ENCODE results near the gene ZNF69.
"Not testable (repeated sequence)": the region's sequence is repeated elsewhere in the genome, so short reads cannot be mapped to it uniquely, and the experiment has no call there.

ZNF69 gene

DNA sequence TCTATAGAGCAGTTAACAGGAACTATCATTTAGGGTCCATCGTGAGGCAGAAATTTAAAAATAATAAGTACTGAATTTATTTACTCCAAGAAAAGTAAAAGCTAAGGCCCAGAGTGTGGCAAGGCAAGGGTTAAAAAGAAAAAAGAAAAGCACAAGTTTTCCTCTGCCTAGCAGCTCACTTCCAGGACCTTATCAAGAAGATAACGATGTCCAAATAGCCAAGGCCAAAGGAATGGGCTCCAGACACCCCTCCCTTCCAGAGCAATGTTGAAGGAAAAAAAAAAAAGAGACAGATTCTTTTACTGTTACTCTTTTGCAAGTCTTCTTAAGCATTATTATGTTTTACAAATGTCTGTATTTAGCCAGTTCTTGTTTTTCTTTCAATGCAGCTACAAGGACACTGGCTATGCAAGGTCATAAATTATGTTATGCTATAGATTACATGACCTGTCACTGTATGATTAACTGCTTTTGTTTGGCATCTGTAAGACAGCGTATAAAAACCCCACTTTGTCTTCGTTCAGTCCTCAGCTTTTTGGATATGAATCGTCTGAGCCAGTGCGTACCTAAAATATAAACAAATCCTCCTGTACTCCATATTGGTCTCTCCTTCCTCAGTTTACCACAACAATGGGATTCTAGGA, 34.4 kb downstream of the ZNF69 start:
- Mint-ChIP-seq H3K27ac (peak overlapping the region in 2 of 3 experiments; percentile 27 to 66), H3K9me3 (peaks cover 29% of the 10 kb centered on the region), H3K4me1 (peaks cover 23% of the 10 kb centered on the region), H3K27me3 (ENCODE audit: low read depth) (no peaks in the 10 kb centered on the region), H3K36me3 (ENCODE audit: low read depth) (peaks cover 34% of the 10 kb centered on the region), H3K4me3 (no peak overlapping the region)
- TF ChIP-seq, protein P1, sequence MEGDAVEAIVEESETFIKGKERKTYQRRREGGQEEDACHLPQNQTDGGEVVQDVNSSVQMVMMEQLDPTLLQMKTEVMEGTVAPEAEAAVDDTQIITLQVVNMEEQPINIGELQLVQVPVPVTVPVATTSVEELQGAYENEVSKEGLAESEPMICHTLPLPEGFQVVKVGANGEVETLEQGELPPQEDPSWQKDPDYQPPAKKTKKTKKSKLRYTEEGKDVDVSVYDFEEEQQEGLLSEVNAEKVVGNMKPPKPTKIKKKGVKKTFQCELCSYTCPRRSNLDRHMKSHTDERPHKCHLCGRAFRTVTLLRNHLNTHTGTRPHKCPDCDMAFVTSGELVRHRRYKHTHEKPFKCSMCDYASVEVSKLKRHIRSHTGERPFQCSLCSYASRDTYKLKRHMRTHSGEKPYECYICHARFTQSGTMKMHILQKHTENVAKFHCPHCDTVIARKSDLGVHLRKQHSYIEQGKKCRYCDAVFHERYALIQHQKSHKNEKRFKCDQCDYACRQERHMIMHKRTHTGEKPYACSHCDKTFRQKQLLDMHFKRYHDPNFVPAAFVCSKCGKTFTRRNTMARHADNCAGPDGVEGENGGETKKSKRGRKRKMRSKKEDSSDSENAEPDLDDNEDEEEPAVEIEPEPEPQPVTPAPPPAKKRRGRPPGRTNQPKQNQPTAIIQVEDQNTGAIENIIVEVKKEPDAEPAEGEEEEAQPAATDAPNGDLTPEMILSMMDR (IDR thresholded peaks at IDR 0.05; ENCODE audit: unreplicated experiment in 3 of 3) = no peak

DNA sequence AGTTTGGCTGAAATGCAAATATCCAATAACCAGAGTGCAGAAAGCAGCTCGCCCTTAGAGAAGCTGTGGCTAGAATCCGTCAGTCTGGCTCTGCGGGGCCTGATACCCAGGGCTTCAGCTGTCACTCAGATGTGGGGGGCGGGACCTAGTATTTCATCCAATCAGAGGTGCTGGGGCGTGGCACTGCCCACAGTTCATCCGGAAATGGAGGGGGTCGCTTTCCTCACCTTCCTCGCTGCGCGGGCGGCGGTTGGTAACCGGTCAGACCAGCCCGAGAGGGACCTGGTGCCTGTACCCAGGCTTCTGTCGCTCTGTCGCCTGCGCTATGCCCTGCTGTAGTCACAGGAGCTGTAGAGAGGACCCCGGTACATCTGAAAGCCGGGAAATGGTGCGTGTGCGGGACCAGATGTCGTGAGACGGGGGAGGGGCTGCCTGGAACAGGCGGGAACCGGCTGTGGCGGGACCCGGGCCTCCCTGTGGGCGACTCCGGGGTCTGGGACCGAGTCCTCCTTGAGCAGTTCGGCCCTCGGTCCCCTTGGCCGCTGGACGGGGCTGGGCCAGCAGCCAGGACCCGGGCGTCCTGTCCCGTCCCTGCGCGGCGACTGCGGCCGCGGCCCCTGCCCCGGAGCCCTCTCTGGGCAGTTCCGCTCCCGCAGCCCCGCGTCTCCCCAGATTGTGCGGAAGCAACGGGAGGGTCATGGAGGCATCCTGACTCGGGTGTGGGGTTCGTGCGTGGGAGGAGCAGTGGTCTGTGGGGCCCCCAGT, 37.5 kb downstream of the ZNF69 start, which contains the start of gene ZNF700:
TSS of gene ZNF700 (plus strand) at position 222 of the 765 bp plus-strand sequence. CDS start at position 326, 104 bp downstream.
- Mint-ChIP-seq H3K4me3 (peak within 1 kb of the TSS; percentile 99), H3K4me1 (peaks cover 23% of the 10 kb centered on the region), H3K36me3 (ENCODE audit: low read depth) (peaks cover 48% of the 10 kb centered on the region), H3K27me3 (ENCODE audit: low read depth) (no peaks in the 10 kb centered on the region), H3K9me3 (peaks cover 38% of the 10 kb centered on the region), H3K27ac (peak within 1 kb of the TSS; percentile 91 to 99 (median 95))
- TF ChIP-seq, protein P1 (IDR thresholded peaks at IDR 0.05; ENCODE audit: unreplicated experiment in 3 of 3) = no peak

DNA sequence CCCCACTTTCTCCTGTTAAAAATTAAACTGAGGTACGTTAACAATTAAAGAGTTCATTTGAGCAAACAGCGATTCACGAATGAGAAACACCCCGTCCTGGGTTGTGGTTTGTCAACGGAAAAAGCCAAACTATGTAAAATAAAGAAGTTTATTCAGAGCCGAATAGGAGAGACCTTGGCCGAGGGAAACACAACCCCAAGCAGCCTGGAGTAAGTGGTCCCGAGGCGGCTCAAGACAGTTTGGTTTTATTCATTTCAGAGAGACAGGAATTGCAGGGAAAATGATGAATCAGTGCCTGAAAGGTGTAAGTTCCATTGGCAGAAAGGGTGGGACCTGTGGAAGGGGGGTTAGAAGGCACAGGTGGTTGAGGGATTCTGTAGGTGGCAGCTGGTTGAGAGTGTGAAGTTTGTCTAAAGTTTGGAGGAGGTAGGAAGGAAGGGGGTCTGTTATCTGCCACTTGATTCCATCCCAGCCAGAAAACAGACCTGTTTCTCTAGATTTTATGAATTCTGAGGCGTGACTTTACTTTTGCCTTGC, 38.1 kb downstream of the ZNF69 start:
- H3K36me3 Mint-ChIP-seq (ENCODE audit: low read depth) = peaks cover 54% of the 10 kb centered on the region
- peaks cover 23% of the 10 kb centered on the region for H3K4me1 Mint-ChIP-seq
- H3K27ac Mint-ChIP-seq = peak overlapping the region; percentile 65 to 95 (median 91)
- H3K27me3 Mint-ChIP-seq (ENCODE audit: low read depth) = not testable (repeated sequence)
- peak overlapping the region; percentile 82 to 99 (median 89) for H3K4me3 Mint-ChIP-seq
- H3K9me3 Mint-ChIP-seq = peaks cover 42% of the 10 kb centered on the region

DNA sequence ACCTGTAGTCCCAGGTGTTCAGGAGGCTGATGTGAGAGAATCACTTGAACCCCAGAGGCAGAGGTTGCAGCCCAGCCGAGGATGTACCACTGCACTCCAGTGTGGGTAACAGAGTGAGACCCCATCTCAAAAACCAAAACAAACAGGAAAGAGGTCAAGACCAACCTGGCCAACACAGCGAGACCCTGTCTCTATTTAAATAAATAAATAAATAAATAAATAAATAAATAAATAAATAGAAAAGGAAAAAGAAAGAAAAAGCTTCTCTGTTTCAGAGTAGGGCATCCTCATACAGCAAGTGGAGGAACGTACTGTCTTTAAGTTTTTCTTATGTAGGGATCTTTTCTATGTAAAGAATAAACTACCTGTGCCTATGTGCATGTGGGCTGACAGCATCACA, 39.6 kb downstream of the ZNF69 start:
- Mint-ChIP-seq H3K27ac (no peak overlapping the region), H3K9me3 (peaks cover 53% of the 10 kb centered on the region), H3K4me3 (peak overlapping the region in 1 of 3 experiments; percentile 63), H3K36me3 (ENCODE audit: low read depth) (peaks cover 70% of the 10 kb centered on the region), H3K27me3 (ENCODE audit: low read depth) (no peaks in the 10 kb centered on the region), H3K4me1 (peaks cover 23% of the 10 kb centered on the region)
- TF ChIP-seq, protein P1 (IDR thresholded peaks at IDR 0.05; ENCODE audit: unreplicated experiment in 3 of 3) = no peak

DNA sequence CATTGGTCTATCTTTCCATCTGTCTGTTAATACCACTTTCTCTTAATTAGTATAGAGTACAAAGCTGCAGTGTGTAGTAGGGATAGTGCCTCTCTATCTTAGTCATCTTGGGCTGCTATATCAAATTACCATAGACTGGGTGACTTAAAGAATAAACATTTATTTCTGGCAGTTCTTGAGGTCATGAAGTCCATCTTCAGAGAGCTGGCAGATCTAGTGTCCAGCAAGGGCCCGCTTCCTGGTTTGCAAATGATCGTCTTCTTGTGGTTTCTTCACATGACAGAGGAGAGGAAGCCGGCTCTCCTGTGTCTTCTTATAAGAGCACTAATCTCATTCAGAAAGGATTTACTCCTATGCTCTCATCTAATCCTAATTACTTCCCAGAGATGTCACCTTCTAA, 43.5 kb downstream of the ZNF69 start:
- peaks cover 1% of the 10 kb centered on the region for H3K4me1 Mint-ChIP-seq
- TF ChIP-seq, protein P1 (IDR thresholded peaks at IDR 0.05; ENCODE audit: unreplicated experiment in 3 of 3) = no peak
- peaks cover 91% of the 10 kb centered on the region for H3K36me3 Mint-ChIP-seq (ENCODE audit: low read depth)

DNA sequence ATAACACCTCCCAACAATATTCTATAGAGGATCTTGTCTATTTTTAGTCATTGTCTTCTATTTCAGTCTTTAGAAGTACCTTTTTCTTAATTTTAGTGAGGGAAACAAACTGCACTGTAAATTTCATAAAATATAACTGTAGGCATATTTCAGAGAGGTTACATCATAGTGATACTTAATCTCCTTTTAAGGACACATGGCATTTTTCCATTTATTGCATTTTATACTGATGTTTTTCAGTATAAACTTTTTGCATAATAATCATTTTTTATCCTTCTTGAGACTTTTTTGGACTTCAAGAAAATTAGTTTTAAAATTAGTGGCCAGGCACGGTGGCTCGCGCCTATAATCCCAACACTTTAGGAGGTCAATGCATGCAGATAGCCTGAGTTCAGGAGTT, 43.9 kb downstream of the ZNF69 start:
- Mint-ChIP-seq H3K4me3 (no peak overlapping the region), H3K4me1 (no peaks in the 10 kb centered on the region), H3K27ac (no peak overlapping the region), H3K36me3 (ENCODE audit: low read depth) (peaks cover 91% of the 10 kb centered on the region), H3K27me3 (ENCODE audit: low read depth) (no peaks in the 10 kb centered on the region), H3K9me3 (peaks cover 63% of the 10 kb centered on the region)
- TF ChIP-seq, protein P1 (IDR thresholded peaks at IDR 0.05; ENCODE audit: unreplicated experiment in 3 of 3) = no peak

More for the DNA sequence above, 43.5 kb downstream of the ZNF69 start:
- Mint-ChIP-seq H3K27ac (no peak overlapping the region), H3K4me3 (no peak overlapping the region), H3K9me3 (peaks cover 62% of the 10 kb centered on the region), H3K27me3 (ENCODE audit: low read depth) (no peaks in the 10 kb centered on the region)

DNA sequence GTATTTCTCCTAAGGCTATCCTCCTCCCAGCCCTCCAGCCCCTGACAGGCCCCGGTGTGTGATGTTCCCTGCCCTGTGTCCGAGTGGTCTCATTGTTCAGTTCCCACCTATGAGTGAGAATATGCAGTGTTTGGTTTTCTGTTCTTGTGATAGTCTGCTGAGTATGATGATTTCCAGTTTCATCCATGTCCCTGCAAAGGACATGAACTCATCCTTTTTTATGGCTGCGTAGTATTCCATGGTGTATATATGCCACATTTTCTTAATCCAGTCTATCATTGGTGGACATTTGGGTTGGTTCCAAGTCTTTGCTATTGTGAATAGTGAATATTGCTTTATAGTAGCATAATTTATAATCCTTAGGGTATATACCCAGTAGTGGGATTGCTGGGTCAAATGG, 48.2 kb downstream of the ZNF69 start:
- H3K4me3 Mint-ChIP-seq; H3K27me3 Mint-ChIP-seq (ENCODE audit: low read depth); H3K4me1 Mint-ChIP-seq; H3K27ac Mint-ChIP-seq: not testable (repeated sequence)
- peaks cover 88% of the 10 kb centered on the region for H3K36me3 Mint-ChIP-seq (ENCODE audit: low read depth)
- H3K9me3 Mint-ChIP-seq = peaks cover 63% of the 10 kb centered on the region

DNA sequence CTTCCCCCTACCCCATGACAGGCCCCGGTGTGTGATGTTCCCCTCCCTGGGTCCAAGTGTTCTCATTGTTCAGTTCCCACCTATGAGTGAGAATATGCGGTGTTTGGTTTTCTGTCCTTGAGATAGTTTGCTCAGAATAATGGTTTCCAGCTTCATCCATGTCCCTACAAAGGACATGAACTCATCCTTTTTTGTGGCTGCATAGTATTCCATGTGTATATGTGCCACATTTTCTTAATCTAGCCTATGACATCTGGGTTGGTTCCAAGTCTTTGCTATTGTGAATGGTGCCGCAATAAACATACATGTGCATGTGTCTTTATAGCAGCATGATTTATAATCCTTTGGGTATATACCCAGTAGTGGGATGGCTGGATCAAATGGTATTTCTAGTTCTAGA, 50.8 kb downstream of the ZNF69 start:
- Mint-ChIP-seq H3K9me3 (peaks cover 70% of the 10 kb centered on the region), H3K36me3 (ENCODE audit: low read depth) (peaks cover 87% of the 10 kb centered on the region)
- H3K27me3 Mint-ChIP-seq (ENCODE audit: low read depth); H3K4me1 Mint-ChIP-seq; H3K27ac Mint-ChIP-seq; H3K4me3 Mint-ChIP-seq: not testable (repeated sequence)

DNA sequence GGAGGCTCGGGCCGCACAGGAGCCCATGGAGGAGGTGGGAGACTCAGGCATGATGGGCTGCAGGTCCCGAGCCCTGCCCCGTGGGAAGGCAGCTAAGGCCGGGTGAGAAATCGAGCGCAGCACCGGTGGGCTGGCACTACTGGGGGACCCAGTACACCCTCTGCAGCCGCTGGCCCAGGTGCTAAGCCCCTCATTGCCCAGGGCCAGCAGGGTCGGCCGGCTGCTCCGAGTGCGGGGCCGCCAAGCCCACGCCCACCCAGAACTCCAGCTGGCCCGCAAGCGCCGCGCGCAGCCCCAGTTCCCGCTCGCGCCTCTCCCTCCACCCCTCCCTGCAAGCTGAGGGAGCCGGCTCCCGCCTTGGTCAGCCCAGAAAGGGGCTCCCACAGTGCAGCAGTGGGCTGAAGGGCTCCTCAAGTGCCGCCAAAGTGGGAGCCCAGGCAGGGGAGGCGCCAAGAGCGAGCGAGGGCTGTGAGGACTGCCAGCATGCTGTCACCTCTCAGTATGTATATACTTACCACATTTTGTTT, 53.8 kb downstream of the ZNF69 start:
- H3K9me3 Mint-ChIP-seq = peaks cover 83% of the 10 kb centered on the region
- H3K4me1 Mint-ChIP-seq; H3K4me3 Mint-ChIP-seq; H3K27ac Mint-ChIP-seq; H3K27me3 Mint-ChIP-seq (ENCODE audit: low read depth): not testable (repeated sequence)
- peaks cover 90% of the 10 kb centered on the region for H3K36me3 Mint-ChIP-seq (ENCODE audit: low read depth)

Measured in nephron (organoid).